Nephron (organoid): ENCODE measurements around the gene KAZALD1.

Experiments
- H3K27ac Mint-ChIP-seq, 3 experiments: 2 replicates each; pipeline ENCODE4 v1.8.0; 2020; ENCODE audit warnings: mixed read lengths in 3 of 3, mild to moderate bottlenecking in 2 of 3, moderate library complexity in 1 of 3
- H3K27me3 Mint-ChIP-seq: 2 replicates; pipeline ENCODE4 v1.8.0; 2021; ENCODE audit warnings: low read depth, mild to moderate bottlenecking, moderate library complexity, mixed read lengths
- H3K36me3 Mint-ChIP-seq: 2 replicates; pipeline ENCODE4 v1.8.0; 2020; ENCODE audit warnings: low read depth, mixed read lengths
- H3K4me1 Mint-ChIP-seq: 2 replicates; pipeline ENCODE4 v1.8.0; 2020; ENCODE audit warnings: mixed read lengths
- H3K4me3 Mint-ChIP-seq, 3 experiments: 2 replicates each; pipeline ENCODE4 v1.8.0; 2020; ENCODE audit warnings: mild to moderate bottlenecking in 3 of 3, mixed read lengths in 3 of 3, moderate library complexity in 2 of 3
- H3K9me3 Mint-ChIP-seq: 2 replicates; pipeline ENCODE4 v1.8.0; 2020; ENCODE audit warnings: mixed read lengths
- TF ChIP-seq, protein P1 (sequence below), 3 experiments: fragments of 200-600 bp; sonication (generic); IDR thresholded peaks; one replicate each; pipeline ENCODE4 v1.5.0; 2021; ENCODE audit warnings: antibody characterized with exemption in 3 of 3; ENCODE audit not compliant: unreplicated experiment in 3 of 3

Gene KAZALD1

DNA sequence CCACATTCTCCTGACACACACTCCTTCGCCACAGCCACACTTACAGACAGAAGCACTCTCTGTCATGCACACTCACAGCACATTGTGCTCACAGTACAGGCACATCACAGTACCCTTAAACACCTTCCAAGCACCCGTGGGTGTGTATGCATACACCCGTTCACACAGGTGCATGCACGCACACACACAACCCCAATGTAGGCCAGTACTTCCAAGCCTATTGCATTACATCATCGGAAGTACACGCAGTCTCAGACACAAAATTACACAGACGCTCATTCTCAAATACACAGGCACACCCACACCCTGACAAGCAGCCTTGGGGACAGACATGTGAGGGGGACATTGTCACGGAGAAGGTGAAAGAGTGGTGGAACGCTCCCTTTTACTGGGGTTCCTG is 11.1 kb downstream of the KAZALD1 start:
- TF ChIP-seq, protein P1, sequence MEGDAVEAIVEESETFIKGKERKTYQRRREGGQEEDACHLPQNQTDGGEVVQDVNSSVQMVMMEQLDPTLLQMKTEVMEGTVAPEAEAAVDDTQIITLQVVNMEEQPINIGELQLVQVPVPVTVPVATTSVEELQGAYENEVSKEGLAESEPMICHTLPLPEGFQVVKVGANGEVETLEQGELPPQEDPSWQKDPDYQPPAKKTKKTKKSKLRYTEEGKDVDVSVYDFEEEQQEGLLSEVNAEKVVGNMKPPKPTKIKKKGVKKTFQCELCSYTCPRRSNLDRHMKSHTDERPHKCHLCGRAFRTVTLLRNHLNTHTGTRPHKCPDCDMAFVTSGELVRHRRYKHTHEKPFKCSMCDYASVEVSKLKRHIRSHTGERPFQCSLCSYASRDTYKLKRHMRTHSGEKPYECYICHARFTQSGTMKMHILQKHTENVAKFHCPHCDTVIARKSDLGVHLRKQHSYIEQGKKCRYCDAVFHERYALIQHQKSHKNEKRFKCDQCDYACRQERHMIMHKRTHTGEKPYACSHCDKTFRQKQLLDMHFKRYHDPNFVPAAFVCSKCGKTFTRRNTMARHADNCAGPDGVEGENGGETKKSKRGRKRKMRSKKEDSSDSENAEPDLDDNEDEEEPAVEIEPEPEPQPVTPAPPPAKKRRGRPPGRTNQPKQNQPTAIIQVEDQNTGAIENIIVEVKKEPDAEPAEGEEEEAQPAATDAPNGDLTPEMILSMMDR (IDR thresholded peaks at IDR 0.05; ENCODE audit: unreplicated experiment in 3 of 3) = no peak

DNA sequence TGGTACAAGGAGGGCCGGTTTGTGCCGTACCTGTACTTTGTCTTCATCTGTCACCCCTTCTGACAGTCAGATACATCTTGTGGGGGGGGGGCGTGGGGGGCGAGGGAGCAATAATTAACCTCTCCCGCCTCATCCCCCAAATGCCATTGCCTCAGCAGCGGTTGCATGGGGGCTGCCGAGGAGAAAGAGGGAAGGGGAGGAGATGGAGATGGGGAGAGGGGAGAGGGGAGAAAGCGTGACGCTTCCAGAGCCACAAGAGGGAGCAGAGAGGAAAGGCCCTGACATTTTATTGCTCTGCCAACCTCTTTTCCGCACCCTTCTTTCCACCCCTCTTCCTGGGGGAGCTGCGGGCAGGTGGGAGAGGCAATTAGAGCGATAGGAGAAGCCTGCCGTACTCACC is 11.8 kb downstream of the KAZALD1 start:
- Mint-ChIP-seq H3K9me3 (no peaks in the 10 kb centered on the region), H3K4me3 (no peak overlapping the region), H3K4me1 (peaks cover 20% of the 10 kb centered on the region), H3K36me3 (no peaks in the 10 kb centered on the region), H3K27ac (no peak overlapping the region), H3K27me3 (peaks cover 67% of the 10 kb centered on the region)
- TF ChIP-seq, protein P1 (IDR thresholded peaks at IDR 0.05; ENCODE audit: unreplicated experiment in 3 of 3) = no peak

More for the DNA sequence above, 11.1 kb downstream of the KAZALD1 start:
- H3K27me3 Mint-ChIP-seq = peaks cover 61% of the 10 kb centered on the region
- no peaks in the 10 kb centered on the region for H3K9me3 Mint-ChIP-seq
- H3K4me1 Mint-ChIP-seq = peaks cover 21% of the 10 kb centered on the region
- no peaks in the 10 kb centered on the region for H3K36me3 Mint-ChIP-seq
- H3K27ac Mint-ChIP-seq = peak overlapping the region in 1 of 3 experiments; percentile 85
- H3K4me3 Mint-ChIP-seq = no peak overlapping the region

DNA sequence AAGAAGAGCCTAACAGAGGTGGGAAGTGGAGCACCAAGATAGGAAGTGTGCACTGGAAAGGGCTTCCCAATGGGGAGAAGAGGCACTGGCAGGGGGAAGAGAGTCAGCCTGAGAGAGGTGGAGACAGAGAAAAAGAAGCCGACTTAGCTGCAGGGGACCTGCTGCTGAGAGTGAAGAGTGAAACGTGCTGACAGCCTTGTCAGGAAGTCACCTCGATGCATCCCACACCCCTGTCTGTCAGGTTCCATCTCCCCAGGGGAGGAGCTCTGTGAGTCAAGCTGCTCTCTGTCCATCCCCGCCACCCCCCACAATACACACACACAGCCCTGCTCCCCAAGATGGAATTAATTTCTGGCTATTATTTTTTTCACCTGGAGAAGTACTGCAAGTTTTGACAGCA is 14.0 kb downstream of the KAZALD1 start:
- TF ChIP-seq, protein P1 (IDR thresholded peaks at IDR 0.05; ENCODE audit: unreplicated experiment in 3 of 3) = no peak
- no peaks in the 10 kb centered on the region for H3K9me3 Mint-ChIP-seq
- H3K4me3 Mint-ChIP-seq = no peak overlapping the region
- H3K36me3 Mint-ChIP-seq = no peaks in the 10 kb centered on the region
- H3K27me3 Mint-ChIP-seq = peaks cover 86% of the 10 kb centered on the region
- no peak overlapping the region for H3K27ac Mint-ChIP-seq
- H3K4me1 Mint-ChIP-seq = peaks cover 20% of the 10 kb centered on the region

- TF ChIP-seq, protein P1 (IDR thresholded peaks at IDR 0.05; ENCODE audit: unreplicated experiment in 3 of 3) = no peak
- H3K4me1 Mint-ChIP-seq = peaks cover 16% of the 10 kb centered on the region
- peaks cover 86% of the 10 kb centered on the region for H3K27me3 Mint-ChIP-seq
- H3K4me3 Mint-ChIP-seq = no peak overlapping the region
- H3K9me3 Mint-ChIP-seq = no peaks in the 10 kb centered on the region
- no peak overlapping the region for H3K27ac Mint-ChIP-seq
- no peaks in the 10 kb centered on the region for H3K36me3 Mint-ChIP-seq
Observed at GRCh38 chr10:101076630-101077029, 14.8 kb downstream of the KAZALD1 start.

DNA sequence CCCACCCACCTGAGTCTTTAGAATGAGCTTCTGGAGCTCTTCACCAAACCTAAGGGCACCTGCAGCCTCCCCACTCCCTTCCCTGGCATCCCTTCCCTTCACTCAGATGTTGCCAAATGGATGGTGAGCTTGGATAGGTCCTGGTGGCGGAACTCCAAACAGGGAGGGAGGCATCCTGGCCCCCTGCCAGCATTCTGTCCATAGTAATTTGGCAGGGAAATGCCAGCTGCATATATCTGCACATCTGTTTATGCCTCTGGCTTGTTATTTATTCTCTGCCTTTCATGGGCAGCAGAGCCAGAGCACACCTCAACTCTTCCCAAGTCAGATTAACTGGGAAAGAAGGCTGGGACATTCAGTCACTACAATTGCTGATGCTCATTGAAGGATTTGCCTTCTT is 18.1 kb downstream of the KAZALD1 start:
- H3K27ac Mint-ChIP-seq = no peak overlapping the region
- no peaks in the 10 kb centered on the region for H3K36me3 Mint-ChIP-seq
- peaks cover 85% of the 10 kb centered on the region for H3K27me3 Mint-ChIP-seq
- H3K4me3 Mint-ChIP-seq = no peak overlapping the region
- TF ChIP-seq, protein P1 (IDR thresholded peaks at IDR 0.05; ENCODE audit: unreplicated experiment in 3 of 3) = no peak
- no peaks in the 10 kb centered on the region for H3K4me1 Mint-ChIP-seq
- H3K9me3 Mint-ChIP-seq = no peaks in the 10 kb centered on the region
